ENCODE measurements around the gene GRAMD1B.

The GRAMD1B gene

GRCh38 chr11:123601136-123601535, 171.1 kb downstream of the GRAMD1B start:
- H3K36me3 ChIP-seq (ENCODE audit: insufficient read depth, low read length) = peaks cover 61% of the 10 kb centered on the region; the same call in 1 of the 2 replicates
- no peaks in the 10 kb centered on the region for H3K4me1 ChIP-seq (ENCODE audit: insufficient read depth, low read length, poor library complexity, severe bottlenecking)
- H3K4me2 ChIP-seq (ENCODE audit: low read depth, low read length, poor library complexity, severe bottlenecking) = no peak overlapping the region
- no peaks in the 10 kb centered on the region for H3K9me3 ChIP-seq (ENCODE audit: insufficient read depth, low read depth, low read length)
- TF ChIP-seq EZH2phosphoT487 (IDR thresholded peaks at IDR 0.05; ENCODE audit: borderline replicate concordance) = no peak
- TF ChIP-seq CTCF (conservative IDR thresholded peaks at IDR 0.05; ENCODE audit: low read length) = no peak
- H3K79me2 ChIP-seq (ENCODE audit: insufficient read depth, low read length) = no peaks in the 10 kb centered on the region
- H2AFZ ChIP-seq (ENCODE audit: low read length) = no peak overlapping the region
- H3F3A ChIP-seq (ENCODE audit: low read depth) = no peaks in the 10 kb centered on the region
- no peak overlapping the region for H3K9ac ChIP-seq (ENCODE audit: low read depth, low read length, poor library complexity, severe bottlenecking)
- no peaks in the 10 kb centered on the region for H3K9me2 ChIP-seq (replicated peaks; ENCODE audit: low read depth, low read length)
- no peaks in the 10 kb centered on the region for H4K20me1 ChIP-seq (ENCODE audit: insufficient read depth, low read length, poor library complexity, severe bottlenecking)
- H3K4me3 ChIP-seq (ENCODE audit: low read length, poor library complexity, severe bottlenecking) = no peak overlapping the region
- no peaks in the 10 kb centered on the region for H3K27me3 ChIP-seq (ENCODE audit: insufficient read depth, low read length, poor library complexity, severe bottlenecking)

GRCh38 chr11:123601743-123602142, 171.7 kb downstream of the GRAMD1B start:
- Histone ChIP-seq H3K9me3 (ENCODE audit: insufficient read depth, low read depth, low read length) (no peaks in the 10 kb centered on the region), H3K36me3 (ENCODE audit: insufficient read depth, low read length) (peaks cover 67% of the 10 kb centered on the region; the same call in 1 of the 2 replicates)
- TF ChIP-seq CTCF (conservative IDR thresholded peaks at IDR 0.05; ENCODE audit: low read length) = no peak
- no peak for TF ChIP-seq EZH2phosphoT487 (IDR thresholded peaks at IDR 0.05; ENCODE audit: borderline replicate concordance)

GRCh38 chr11:123603666-123604065, 173.6 kb downstream of the GRAMD1B start:
- H4K20me1 ChIP-seq (ENCODE audit: insufficient read depth, low read length, poor library complexity, severe bottlenecking) = no peaks in the 10 kb centered on the region
- no peaks in the 10 kb centered on the region for H3K9me3 ChIP-seq (ENCODE audit: insufficient read depth, low read depth, low read length)
- H3K79me2 ChIP-seq (ENCODE audit: insufficient read depth, low read length) = no peaks in the 10 kb centered on the region
- no peak overlapping the region for H3K9ac ChIP-seq (ENCODE audit: low read depth, low read length, poor library complexity, severe bottlenecking)
- H3K4me3 ChIP-seq (ENCODE audit: low read length, poor library complexity, severe bottlenecking) = no peak overlapping the region
- no peak overlapping the region for H2AFZ ChIP-seq (ENCODE audit: low read length)
- no peaks in the 10 kb centered on the region for H3K9me2 ChIP-seq (replicated peaks; ENCODE audit: low read depth, low read length)
- peaks cover 77% of the 10 kb centered on the region; the same call in 1 of the 2 replicates for H3K36me3 ChIP-seq (ENCODE audit: insufficient read depth, low read length)
- H3F3A ChIP-seq (ENCODE audit: low read depth) = no peaks in the 10 kb centered on the region
- H3K4me1 ChIP-seq (ENCODE audit: insufficient read depth, low read length, poor library complexity, severe bottlenecking) = no peaks in the 10 kb centered on the region
- TF ChIP-seq EZH2phosphoT487 (IDR thresholded peaks at IDR 0.05; ENCODE audit: borderline replicate concordance) (no peak), CTCF (conservative IDR thresholded peaks at IDR 0.05; ENCODE audit: low read length) (no peak)
- no peaks in the 10 kb centered on the region for H3K27me3 ChIP-seq (ENCODE audit: insufficient read depth, low read length, poor library complexity, severe bottlenecking)
- no peak overlapping the region for H3K4me2 ChIP-seq (ENCODE audit: low read depth, low read length, poor library complexity, severe bottlenecking)

More at GRCh38 chr11:123601743-123602142, 171.7 kb downstream of the GRAMD1B start:
- no peaks in the 10 kb centered on the region for H4K20me1 ChIP-seq (ENCODE audit: insufficient read depth, low read length, poor library complexity, severe bottlenecking)
- H3K9me2 ChIP-seq (replicated peaks; ENCODE audit: low read depth, low read length) = no peaks in the 10 kb centered on the region
- H3F3A ChIP-seq (ENCODE audit: low read depth) = no peaks in the 10 kb centered on the region
- H2AFZ ChIP-seq (ENCODE audit: low read length) = no peak overlapping the region
- no peak overlapping the region for H3K4me3 ChIP-seq (ENCODE audit: low read length, poor library complexity, severe bottlenecking)
- H3K27me3 ChIP-seq (ENCODE audit: insufficient read depth, low read length, poor library complexity, severe bottlenecking) = no peaks in the 10 kb centered on the region
- H3K4me1 ChIP-seq (ENCODE audit: insufficient read depth, low read length, poor library complexity, severe bottlenecking) = no peaks in the 10 kb centered on the region
- H3K4me2 ChIP-seq (ENCODE audit: low read depth, low read length, poor library complexity, severe bottlenecking) = no peak overlapping the region
- H3K9ac ChIP-seq (ENCODE audit: low read depth, low read length, poor library complexity, severe bottlenecking) = no peak overlapping the region
- no peaks in the 10 kb centered on the region for H3K79me2 ChIP-seq (ENCODE audit: insufficient read depth, low read length)

All from Loucy (cell line).